NAMALWA (cell line): Measurements from ENCODE around the gene CUBN.

ENCODE experiments used
- DNase-seq: peaks from one replicate; pipeline ENCODE4 v3.0.0-alpha.2; 2015; ENCODE audit warnings: low spot score

CUBN gene

DNA sequence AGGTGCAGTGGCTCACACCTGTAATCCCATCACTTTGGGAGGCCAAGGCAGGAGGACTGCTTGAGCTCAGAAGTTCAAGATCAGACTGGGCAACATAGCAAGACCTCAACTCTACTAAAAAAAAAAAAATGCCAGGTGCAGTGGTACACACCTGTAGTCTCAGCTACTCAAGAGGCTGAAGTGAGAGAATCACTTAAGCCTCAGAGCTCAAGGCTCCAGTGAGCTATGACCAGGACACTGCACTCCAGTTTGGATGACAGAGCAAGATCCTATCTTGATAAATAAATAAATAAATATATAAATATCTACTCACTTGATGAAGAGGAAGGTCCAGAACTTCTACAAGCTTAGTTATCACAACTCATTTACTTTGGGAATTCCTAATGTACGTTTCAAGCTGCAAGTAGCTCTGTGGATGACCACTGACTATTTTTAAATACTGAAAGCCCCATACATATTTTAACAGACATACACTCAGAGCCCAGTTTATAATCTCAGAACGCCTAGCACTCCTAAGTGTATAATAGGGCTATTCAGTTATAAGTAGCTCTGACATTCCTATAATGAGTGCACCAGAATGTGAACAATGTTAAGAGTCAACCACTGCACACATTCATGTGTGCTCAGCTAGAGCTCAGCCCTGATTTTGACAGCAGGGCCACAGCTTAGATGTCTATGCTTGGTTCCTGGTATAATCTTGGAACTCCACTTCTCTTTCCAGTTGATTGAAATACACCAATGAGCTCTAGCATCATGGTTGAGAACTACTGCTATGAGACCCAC lies 119.1 kb downstream of the CUBN start:
- DNase-seq: no peak

DNA sequence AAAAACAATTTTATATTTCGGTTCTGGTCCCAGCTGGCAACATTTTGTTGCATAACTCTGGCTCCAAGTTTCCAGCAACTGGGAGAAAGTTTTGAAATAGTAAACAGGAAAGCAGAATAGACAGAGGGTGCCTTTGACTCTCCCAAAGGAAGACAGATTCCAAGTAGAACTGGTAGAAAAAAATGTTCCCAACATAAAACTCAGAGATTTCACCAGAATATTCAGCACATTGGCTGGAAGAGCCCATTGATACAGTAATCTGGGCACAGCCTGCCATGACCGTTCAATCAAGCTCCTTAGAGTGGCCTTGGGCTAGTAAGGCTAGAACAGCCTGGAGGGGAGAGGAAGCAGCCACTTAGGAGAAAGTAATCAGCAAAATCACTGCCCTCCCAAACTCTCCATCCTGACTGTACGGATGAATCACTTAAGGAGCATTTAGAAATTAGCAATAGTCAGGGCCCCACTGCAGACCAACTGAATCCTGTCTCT lies 120.4 kb downstream of the CUBN start:
- DNase-seq: no peak

DNA sequence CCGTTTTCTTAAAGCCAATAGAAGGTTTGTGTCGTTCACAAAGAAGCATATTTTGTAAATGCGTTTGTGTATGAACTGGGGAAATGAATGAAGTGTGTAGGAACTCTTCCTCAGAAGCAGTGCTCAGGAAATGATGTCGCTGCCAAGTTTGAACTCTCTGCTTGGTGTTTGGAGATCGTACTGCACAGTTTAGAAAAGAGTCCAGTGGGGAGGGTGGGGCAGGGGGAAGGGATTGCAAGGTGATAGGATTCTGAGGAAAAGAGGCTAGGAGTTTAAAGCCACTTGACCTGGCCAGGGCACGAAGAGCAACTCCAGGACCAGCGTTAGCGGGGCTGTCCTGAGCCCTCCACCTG lies 122.2 kb downstream of the CUBN start:
- no peak for DNase-seq

DNA sequence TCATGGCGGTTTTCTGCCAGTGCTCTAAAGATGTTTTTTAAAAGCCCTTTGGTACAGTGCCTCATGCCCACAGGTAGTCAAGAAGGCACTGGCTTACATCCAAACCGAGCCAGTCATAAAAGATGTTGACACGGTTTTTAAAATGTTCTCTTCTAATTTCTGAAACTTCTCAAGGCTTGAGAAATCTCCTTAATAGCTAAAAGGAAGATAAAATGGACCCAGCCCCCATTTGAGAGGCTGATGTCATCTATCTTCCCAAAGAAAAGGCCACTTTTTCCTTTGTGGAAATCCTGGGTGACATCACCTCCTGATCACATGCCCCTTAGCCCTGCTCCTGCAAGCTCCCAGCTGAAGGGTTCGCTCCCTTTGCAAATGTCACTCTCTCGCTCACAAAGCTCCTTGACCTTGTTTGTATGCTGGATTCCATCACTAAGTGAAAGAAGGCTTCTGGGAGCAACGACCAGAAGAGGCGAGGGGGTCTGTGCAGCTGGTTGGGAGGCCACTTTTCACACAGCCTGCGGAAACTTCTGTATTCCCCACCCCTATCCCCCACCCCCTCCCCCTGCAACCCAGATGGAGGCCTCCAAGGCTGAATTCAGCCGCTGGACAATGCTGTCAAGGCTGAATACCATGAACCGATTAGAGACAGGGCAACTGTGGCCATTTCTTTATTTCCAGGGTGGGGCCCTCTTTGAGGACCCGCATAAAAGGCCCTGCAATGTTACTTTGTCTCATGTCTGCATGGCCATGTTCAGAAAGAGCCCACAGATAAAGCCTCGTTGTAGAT lies 122.8 kb downstream of the CUBN start:
- no peak for DNase-seq

DNA sequence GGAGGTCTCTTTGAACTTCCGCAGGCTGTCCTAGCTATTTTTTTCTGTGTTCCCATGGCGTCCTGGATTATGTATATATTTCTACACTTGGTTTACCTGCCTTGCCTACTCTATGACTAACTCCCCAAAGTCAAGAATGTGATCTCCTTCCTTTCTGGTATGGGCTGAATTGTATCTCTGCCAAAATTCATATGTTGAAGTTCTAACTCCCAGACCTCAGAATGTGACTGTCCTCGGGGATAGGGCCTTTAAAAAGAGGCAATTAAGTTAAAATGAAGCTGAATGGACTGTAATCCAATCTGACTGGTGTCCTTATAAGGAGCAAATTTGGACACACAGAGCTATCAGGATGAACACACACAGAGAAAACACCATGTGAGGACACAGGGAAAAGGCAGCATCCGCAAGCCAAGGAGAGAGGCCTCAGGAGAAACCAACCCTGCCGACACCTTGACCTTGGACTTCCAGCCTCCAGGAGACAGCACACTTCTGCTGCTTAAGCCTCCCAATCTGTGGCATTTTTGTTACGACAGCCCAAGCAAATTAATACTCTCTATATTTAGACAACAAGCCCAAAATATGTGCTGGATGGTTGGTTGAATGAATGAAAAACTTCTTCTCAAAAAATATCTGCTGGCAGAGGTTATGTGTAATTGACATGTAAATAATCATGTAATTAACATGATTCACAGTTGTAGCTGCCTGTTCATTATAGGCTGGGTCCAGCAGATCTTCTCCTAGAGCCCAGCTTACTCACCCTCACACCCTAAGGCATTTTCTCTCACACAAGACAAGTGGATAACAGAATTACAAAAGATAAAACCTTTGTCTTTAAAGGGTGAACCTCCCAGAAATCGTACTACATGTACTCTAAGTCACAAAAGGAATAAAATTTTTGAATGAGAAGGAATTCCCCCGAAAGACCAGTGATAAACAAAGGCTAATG lies 123.7 kb downstream of the CUBN start:
- DNase-seq: no peak

DNA sequence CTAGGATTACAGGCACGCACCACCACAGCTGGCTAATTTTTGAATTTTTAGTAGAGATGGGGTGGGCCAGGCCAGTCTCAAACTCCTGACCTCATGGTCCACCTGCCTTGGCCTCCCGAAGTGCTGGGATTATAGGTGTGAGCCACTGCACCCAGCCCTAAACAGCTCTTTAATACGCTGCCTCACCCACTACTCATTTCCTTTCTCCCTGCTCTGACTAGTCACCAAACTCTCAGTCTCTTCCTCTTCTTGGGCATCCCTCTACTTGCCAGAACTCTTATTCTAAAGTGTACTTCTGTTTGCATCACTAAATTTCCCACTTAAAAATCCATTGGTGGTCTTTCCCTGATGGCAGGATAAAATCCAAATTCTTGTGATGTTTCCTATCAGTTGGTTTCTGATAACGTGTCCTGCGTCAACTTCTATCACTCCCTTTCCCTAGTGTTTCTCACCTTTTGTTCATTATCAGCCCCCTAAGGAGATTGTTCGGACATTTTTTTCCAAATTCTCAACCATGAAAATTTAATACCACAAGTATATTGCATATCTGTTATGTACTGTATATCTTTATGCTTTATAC lies 124.7 kb downstream of the CUBN start:
- DNase-seq: no peak

DNA sequence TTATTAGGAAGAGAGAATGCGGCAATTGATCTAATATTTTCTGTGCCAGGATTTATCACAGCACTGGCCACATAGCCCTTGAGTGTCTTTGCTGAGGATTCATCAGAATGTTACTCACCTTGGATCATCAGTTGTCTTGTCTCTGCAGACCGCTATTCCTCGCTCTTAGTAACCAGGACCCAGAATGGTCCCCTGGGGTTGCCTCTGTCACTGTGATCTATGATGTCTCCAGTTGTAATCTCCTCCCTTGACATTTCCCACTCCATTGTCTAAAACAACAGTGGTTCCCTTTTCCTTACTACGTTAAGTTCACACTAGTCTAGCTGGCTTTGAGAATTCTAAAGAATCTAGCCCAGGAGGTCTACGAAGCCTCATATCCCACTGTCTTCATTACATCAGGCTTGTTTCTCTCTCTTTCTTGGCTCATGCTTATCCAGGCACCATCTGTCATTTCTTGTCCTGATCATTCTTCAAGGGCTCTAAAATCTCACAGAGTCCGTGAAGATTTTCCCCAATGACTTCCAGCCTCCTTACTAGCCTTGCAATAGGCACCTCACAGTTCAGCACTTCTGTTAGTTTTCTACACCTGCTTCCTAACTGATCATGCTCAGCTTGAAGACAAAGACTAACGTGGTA lies 125.8 kb downstream of the CUBN start:
- DNase-seq: no peak

DNA sequence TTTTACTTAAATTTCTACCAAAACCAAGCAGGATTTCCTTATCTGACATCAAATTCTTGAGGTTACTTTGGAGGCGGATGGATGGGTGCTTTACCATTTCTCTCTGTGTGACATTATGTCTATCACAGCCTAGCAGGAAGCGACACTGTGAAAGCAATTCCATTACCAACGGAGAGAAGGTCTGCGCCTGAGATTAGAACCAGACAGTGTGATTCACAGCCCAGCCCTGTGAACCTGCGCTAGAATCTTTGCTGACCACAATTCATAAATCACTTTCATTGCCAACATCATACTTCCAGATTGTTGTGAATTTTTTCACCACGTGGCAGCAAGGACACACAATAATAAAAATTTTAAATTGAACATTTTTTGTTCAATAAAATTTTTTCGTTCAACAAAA lies 126.5 kb downstream of the CUBN start:
- no peak for DNase-seq

DNA sequence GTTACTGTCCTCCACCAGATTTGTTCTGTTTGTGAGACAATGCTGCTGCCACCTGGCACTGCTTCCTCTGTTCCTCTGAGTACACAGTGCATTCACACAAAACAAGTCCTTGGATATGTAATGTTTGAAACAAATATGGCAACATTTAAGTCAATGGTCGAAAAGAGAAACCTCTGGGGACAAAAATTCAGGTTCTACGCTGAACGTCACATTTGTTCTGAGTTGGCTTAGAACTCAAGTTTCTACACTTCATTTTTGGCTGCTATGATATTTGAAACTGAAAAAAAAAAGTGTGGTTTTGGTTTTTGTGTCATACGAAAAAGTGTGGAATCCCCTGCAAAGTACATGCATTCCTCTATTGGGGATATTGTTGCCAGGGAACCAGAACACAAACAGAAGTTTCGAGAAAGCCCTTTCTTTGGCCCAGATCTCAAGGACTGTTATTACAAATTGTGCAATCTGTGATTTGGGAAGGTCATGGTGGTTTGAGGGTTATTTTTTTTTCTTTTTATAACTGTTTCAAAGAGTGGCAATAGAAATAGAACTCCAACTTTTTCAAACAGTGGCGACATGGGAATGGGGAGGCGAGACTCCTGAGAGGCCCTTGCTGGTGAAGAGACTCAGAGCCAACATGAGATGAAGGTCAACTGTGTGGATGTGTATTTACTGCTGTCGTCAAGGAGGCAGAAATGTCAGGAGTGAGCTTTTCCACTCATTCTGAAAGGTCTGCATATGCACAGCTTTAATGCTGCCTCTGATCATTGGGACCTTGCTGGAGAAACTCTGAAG lies 127.5 kb downstream of the CUBN start:
- DNase-seq: no peak

DNA sequence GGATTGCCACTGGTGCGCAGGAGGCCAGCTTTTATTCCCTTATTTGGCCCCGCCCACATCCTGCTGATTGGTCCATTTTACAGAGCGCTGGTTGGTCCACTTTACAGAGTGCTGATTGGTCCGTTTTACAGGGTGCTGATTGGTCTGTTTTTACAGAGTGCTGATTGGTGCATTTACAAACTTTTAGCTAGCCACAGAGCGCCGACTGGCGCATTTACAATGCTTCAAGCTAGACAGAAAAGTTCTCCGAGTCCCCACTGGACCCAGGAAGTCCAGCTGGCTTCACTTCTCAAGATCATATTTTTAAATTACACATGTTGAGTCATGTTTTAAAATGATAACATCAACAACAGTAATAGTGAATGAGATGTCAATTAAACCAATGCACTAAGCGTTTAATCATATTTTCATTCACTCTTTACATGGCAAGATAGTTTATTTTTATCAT lies 128.3 kb downstream of the CUBN start:
- DNase-seq: peak; percentile 17

DNA sequence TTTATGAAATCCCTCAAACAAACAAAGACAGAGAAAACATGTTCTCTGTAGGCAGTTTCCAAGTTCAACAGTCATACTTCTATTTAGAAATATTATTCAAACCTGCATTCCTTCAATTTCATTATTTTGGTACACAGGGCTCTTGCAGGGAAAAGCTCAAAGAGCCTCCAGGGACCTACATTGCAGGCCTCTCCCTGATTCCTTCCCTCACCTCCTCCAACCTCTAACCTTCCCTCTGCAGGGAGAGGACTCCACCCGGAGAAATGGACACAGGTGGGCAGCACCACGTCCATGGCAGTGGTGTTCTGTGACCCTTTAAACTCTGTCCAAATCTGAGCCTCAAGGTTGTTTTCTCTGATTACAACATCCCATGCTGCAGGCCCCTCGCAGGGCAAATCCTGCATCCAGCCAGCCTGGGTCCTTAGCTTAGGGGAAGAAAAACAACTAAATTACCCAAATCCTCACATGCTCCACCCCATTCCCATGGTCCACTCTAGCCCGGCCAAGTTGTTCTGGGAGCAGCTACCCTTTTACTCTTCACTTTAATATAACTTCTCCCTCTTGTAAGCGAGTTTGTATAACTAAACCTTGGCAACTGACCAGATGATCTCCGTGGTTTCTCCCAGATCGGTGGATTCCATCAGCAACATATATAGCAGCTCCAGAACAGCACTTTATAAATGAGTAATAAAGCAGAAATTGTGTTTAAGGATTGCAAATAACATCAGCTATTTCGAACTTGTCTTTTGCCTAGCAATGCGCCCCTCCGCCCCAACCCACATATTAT lies 129.8 kb downstream of the CUBN start:
- DNase-seq: no peak

DNA sequence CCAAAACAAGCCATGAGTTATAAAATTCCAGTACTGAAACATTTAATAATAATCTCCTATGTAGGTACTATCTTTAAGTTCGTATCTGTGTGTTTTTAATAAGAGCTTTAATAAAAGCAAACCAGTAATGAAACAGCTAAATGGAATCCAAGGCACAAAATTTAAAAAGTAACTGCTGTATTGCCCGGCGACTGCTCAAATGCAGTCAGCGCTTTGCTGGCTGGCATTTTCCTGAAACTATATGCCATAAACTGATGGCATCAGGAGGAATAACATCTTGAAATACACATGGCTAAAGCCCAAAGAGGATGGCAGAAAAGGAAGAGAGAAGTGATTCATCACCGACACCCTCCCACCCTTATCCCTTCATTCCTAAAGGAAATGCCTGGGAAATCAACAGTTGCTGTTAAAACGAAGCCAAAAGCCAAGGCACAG lies 133.1 kb downstream of the CUBN start:
- DNase-seq: no peak

DNA sequence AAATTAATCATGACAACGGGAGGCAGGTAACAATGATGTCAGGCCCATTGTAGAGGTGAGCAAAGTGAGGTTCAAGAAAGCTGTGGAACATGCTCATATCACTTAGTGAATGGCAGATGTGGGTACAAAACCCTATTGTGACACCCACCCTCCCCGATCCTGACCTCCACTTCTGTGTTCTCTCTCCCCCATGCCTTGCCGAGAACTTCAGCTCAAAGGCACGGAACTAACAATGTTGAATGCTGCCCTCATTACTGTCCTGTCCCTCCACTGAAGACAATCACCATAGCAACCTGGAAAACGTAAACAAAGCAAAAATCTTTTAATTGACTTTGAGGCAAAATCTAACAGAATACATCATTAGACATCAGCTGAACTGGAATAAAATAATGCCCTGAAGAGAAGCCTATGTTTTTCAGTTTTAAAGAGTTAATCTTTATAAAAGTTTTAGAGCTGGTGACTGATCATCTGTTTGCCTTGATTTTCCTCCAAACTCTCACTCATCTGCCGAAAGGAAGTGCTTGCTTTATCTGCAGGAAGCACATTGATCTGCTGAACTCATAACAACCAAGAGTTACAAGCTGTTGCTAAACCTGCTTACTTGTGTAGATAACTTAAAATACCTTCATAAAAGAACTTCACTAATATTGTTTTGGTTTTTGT lies 133.6 kb downstream of the CUBN start:
- DNase-seq: no peak

DNA sequence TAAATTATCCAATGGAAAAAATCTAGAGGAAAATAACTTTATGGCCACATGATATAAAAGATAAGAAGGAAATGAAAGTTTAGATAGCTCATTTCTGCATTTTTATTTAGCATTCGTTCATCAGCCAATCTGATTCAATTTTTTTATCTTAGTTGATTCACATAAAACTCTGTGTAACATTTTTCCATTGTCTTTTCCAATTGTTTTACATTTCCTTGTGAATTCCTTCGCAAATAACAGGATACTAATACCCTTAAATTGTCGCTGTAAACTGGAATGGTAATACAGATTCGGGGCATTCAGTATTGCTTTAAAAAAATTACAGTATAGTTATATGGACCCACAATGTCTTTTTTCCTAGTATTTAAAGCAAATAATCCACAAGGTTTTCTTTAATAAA lies 136.4 kb downstream of the CUBN start:
- no peak for DNase-seq

DNA sequence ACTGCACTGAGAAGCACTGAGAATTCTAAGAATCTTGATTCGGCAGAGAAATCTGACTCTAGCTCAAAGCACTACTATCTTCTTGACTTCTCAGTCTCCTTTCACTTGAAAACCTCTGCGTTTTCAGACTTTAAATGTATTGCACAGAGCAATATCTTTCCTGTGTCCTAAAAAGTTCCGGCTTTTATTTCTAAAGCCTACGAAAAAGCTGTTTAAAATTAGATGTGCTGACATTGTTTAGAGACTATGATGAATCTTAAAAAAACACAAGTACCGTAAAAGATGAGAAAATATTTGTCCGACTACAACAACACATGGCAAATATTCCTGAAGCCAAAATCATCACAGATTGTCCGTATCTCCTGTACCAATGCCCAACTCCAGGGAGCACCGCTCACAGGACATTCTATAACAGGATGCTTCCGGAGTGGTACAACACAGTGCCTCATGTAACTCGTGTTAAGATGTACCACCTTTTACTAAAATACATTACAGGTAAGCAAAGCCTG lies 136.9 kb downstream of the CUBN start:
- DNase-seq: no peak

DNA sequence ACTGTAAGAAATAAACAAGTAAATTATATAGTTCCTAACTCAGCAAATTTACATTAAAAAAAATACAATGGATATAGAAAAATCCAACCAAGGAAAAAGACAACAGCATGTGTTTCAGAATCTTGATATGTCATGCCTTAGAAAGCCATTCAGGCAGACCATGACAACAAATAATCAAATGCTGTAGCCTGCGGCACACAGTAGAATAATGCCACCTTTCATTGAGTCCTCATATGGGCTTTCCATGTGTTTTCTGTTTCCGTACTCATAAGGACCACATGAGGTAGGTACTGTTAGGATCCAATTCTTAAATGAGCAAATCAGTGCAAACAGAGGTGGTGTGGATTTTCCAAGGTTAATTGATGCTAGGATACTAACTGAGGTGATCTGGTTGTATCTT lies 138.6 kb downstream of the CUBN start:
- DNase-seq: no peak

DNA sequence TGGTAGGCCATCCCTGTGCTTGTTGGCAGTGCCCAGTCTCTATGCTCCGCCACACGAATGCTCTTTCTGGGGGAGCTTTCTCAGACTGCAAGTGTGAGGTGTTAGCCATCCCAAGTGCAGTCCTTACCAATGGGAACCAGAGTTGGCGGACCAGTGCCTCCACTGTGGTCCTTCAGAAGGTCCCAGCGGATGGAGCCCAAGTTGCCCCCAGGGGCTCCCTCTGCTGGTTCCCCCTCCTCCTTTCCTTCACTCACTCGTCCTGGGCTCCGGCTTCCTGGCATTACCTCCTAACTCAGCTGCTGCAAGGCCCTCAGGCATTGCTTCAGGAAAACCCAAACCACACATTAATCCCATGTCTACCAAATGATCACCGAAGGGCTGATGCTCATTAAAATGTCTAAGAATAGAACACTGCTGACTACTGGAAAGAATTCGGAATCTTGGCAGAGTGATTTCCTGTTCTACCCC lies 139.8 kb downstream of the CUBN start:
- DNase-seq: no peak

DNA sequence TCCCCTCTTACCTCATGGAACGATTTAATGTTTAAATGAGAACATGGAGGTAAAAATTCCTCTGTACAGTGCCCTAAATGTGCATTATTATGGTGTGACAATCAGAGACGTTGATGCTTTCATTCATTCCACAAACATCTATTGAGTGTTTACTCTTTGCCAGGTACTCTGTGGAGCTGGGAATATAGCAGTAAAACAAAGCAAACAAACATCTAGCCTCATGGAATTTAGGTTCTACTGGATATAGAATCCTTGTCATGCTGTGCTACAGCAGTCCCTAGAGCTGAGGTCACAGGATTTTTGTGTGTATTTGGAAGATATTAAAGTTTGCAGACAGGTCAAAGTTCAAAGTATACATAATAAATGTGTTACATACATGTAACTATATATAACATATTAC lies 140.7 kb downstream of the CUBN start:
- DNase-seq: no peak
